Activated naive CD4-positive, alpha-beta T cell treated with Interleukin-2 at 50 U/mL for 16 hours (primary cell): Measurements from ENCODE around the gene TMEM134.

Experiments used
- DNase-seq: peaks from one replicate; pipeline ENCODE4 v3.0.0-alpha.2; 2020

TMEM134 gene

DNA sequence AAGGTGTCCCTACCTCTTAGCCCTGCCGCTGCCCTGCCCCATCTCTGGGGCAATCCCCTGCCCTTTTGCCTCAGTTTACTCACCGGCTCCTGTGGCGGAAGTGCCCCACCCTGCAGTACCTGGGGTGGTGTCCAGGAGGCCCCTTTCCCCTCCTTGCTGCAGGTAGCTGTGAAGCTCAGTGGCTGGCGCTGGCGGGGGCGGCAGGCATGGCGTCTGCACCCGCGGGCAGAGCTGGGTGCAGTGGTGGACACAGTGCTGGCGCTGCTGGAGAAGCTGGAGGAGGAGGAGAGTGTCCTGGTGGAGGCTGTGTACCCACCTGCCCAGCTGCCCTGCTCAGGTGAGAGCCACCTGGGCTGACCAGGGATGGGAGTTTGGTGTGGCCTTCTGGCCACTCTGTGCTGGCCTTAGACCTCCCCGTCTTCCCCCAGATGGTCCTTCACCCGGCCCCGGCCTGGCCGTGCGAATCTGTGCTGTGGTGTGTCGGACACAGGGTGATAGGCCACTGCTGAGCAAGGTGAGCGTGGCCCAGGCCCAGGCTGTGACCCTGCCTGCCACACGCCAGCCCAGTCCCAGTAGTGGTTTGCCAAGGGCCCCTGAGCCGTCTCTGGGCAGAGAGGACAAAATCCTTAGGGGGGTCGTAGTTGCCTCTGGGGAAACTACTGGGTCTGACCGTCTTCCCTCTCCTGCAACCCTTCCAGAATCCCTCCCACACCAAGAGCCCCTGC, 49.6 kb downstream of the TMEM134 start:
- no peak for DNase-seq

- no peak for DNase-seq
Measured at GRCh38 chr11:67418476-67419281, 50.4 kb downstream of the TMEM134 start.

DNA sequence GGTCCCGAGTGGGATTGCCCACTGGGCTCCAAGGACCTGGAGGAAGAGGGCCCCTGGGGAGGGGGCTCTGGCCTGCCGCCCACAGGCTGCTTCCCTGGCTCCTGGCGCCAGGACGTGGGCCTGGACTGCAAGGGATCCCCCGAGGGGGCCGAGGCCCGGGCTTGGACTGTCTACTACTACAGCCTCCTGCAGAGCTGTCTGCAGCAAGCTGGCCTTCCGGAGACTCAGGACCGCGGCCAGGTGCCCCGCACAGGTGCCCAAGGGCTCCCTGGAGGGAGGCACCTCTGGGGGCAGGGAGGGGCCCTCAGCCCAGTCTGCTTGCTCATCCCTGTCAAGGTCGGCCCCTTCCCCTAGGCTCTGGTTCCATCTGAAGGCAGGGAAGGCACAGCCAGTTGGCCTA, 51.6 kb downstream of the TMEM134 start:
- DNase-seq: no peak

DNA sequence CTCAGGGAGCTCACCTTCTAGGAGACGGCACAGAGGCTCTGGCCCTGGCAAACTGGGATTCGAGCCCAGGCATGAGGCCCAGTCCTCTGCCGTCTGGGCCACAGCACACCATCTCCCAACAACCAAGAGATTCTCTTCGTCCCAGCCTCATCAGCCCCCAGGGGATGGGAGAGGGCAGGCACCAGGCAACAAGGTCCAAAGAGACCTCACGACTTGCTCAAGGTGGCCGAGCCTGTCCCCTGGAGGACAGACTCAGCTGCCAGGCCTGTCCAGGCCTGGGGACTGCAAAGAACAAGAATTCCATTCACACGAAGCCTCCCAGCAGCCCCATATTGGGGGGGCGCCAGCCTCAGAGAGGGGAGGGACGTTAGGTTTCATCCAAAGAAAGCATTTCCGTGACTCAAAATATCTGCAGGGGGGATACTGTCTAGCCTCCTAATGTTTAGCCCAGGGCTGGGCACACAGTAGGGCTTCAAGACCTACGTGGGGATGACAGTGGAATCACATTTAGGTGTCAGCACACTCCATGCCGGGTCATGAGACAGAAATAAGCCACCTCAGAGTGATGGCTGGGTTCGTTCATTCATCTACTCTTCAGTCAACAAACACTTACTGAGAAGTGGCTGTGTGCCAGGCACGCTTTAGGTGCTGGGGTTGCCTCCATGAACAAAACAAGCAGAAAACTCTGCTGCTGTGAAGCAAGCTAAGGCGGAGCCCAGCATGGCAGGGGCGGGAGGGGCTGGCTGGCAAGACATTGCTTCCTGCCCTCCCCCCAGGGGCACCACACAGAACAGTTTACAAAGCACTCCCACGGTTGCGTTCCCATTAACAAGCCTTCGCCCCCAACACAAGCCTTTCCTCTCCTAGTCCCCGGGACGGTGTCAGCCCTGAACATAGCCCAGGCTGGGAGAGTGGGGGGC, 52.4 kb downstream of the TMEM134 start:
- peak; percentile 71 for DNase-seq

GRCh38 chr11:67415501-67416304, 53.3 kb downstream of the TMEM134 start, which contains the start of gene CARNS1:
TSS of gene CARNS1 (plus strand) at chr11:67415678. CDS start at chr11:67416200, 522 bp downstream.
- no peak for DNase-seq

GRCh38 chr11:67413266-67413849, 55.7 kb downstream of the TMEM134 start:
- DNase-seq: no peak

DNA sequence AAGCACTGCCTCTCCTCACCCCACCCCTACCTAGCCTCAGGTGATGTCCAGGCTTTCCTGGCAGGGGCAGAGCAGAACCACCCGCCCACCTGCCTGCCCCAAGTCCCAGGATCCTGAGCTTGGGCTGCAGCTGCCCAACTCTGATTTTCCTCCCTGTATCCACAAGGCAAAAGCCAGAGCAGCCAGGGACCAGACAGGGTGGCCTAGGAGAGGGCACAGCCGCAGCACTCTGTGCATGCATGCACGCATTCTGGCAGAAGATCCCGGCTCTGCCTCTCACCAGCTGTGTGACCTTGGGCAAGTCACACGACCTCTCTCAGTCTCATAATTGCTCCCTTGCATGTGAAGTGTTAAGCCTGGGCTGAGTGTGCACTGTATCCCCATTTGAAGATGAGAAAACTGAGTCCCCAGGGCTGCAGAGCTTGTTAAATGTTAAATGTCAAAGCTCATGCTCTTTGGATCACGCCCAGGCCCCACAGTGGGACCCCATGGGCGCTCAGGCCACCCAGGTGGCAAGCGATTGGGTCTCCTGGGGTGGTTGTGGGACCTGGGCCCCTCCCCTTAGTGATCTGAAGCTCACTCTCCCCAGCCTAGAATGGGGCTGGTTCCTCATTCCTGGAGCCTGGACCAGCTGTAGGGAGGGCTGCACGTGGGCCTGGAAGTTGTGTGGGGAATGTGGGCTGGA, 56.4 kb downstream of the TMEM134 start:
- DNase-seq: no peak

DNA sequence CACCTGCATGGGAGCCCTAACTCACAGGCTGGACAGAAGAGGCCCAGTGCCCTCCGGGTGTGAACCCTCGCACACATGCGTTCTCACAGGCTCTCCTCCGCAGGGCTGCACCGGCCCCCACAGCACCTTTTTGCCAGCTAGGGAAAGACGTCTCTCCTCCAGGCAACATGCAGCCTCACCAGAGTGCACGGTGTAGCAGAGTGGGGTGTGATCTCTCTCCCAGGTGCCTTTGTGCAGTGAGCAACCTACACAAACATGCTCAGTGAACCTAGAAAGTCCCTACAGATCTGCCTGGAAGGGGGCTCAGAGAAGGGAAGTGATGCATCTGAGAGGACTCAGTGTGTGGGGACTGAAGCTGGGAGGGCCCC, 57.3 kb downstream of the TMEM134 start:
- no peak for DNase-seq
